NCI-H1417 treated with DMSO at 0.1 percent for 48 hours (cell line): ENCODE data around the gene ZSCAN1.

Experiments used
- DNase-seq: peaks from one replicate; lab custom pipeline; 2025; lab: John Stamatoyannopoulos, UW

The ZSCAN1 gene

GRCh38 chr19:58040751-58041525, 7.1 kb downstream of the ZSCAN1 start:
- DNase-seq: no peak

GRCh38 chr19:58042495-58043340, 8.9 kb downstream of the ZSCAN1 start:
- DNase-seq: no peak

- DNase-seq: no peak
Observed at GRCh38 chr19:58044391-58044790, 10.6 kb downstream of the ZSCAN1 start.

GRCh38 chr19:58044886-58045285, 11.1 kb downstream of the ZSCAN1 start:
- DNase-seq: no peak

GRCh38 chr19:58045411-58046050, 11.7 kb downstream of the ZSCAN1 start:
- no peak for DNase-seq

GRCh38 chr19:58046856-58047255, 13.0 kb downstream of the ZSCAN1 start:
- DNase-seq: no peak

GRCh38 chr19:58047672-58048071, 13.8 kb downstream of the ZSCAN1 start:
- no peak for DNase-seq

- DNase-seq: no peak
Observed at GRCh38 chr19:58052256-58052655, 18.4 kb downstream of the ZSCAN1 start.

- DNase-seq: no peak
Observed at GRCh38 chr19:58053480-58054156, 19.8 kb downstream of the ZSCAN1 start.

GRCh38 chr19:58054901-58055874, 21.4 kb downstream of the ZSCAN1 start:
- DNase-seq: no peak

GRCh38 chr19:58056261-58056660, 22.4 kb downstream of the ZSCAN1 start:
- no peak for DNase-seq

- DNase-seq: no peak
Observed at GRCh38 chr19:58056861-58057260, 23.0 kb downstream of the ZSCAN1 start.

- no peak for DNase-seq
Observed at GRCh38 chr19:58058467-58058866, 24.6 kb downstream of the ZSCAN1 start.

GRCh38 chr19:58059003-58059670, 25.3 kb downstream of the ZSCAN1 start, which contains the start of gene ZNF135:
ZNF135 (plus strand) TSS chr19:58059282; CDS start chr19:58060003, 721 bp downstream.
- no peak for DNase-seq

GRCh38 chr19:58059671-58060078, 25.9 kb downstream of the ZSCAN1 start:
- DNase-seq: no peak

- no peak for DNase-seq
Observed at GRCh38 chr19:58060231-58060630, 26.4 kb downstream of the ZSCAN1 start.

- DNase-seq: no peak
Observed at GRCh38 chr19:58063712-58064111, 29.9 kb downstream of the ZSCAN1 start.

GRCh38 chr19:58067240-58067912, 33.6 kb downstream of the ZSCAN1 start:
- no peak for DNase-seq

- DNase-seq: no peak
Observed at GRCh38 chr19:58079792-58080191, 46.0 kb downstream of the ZSCAN1 start.

- DNase-seq: no peak
Observed at GRCh38 chr19:58083021-58083420, 49.2 kb downstream of the ZSCAN1 start.
